Esophagus (tissue), 2 donors: ENCODE data around the gene CBLIF. TPM values are rescaled to one million over a fixed set of nuclear protein-coding genes. Genes with fewer than 3 reads are reported as not detected.

Source experiments
- H3K27ac ChIP-seq, 2 donors: one replicate each; pipeline ENCODE4 v1.5.1; 2013; ENCODE audit warnings: low read depth in 2 of 2, mild to moderate bottlenecking in 2 of 2, inconsistent platforms in 1 of 2, low read length in 1 of 2, moderate library complexity in 1 of 2
- H3K27me3 ChIP-seq, 2 donors: one replicate each; pipeline ENCODE4 v1.6.1; 2013; ENCODE audit warnings: low read length in 2 of 2, control low read depth in 1 of 2, mild to moderate bottlenecking in 1 of 2; ENCODE audit not compliant: insufficient read depth in 2 of 2, control insufficient read depth in 1 of 2
- H3K36me3 ChIP-seq, 2 donors: one replicate each; pipeline ENCODE4 v1.6.1; 2013; ENCODE audit warnings: low read length in 1 of 2; ENCODE audit not compliant: control insufficient read depth in 2 of 2, insufficient read depth in 2 of 2
- H3K4me1 ChIP-seq, 2 donors: one replicate each; pipeline ENCODE4 v1.6.1; 2013; ENCODE audit warnings: low read length in 1 of 2; ENCODE audit not compliant: control insufficient read depth in 2 of 2, insufficient read depth in 2 of 2
- H3K4me3 ChIP-seq, 2 donors: one replicate each; pipeline ENCODE4 v1.5.1; 2013; ENCODE audit warnings: low read length in 2 of 2, mild to moderate bottlenecking in 2 of 2, low read depth in 1 of 2, moderate library complexity in 1 of 2
- H3K9me3 ChIP-seq, 2 donors: one replicate each; pipeline ENCODE4 v1.6.1; 2013; ENCODE audit warnings: mild to moderate bottlenecking in 2 of 2, low read depth in 1 of 2, low read length in 1 of 2, moderate library complexity in 1 of 2; ENCODE audit not compliant: control insufficient read depth in 2 of 2, insufficient read depth in 1 of 2
- WGBS, 2 donors: extraction: QIAGEN DNeasy Blood & Tissue Kit; methylation state at CpG; one replicate each; pipeline ENCODE4 v1.1.7; 2013; 5-methylcytosine and 5-hydroxymethylcytosine counted together
- polyA plus RNA-seq, 2 donors: library from polyadenylated mRNA; stranded (reverse); fragments of 200-250 nt; gene quantifications; one replicate each; pipeline ENCODE4 v1.2.3, GENCODE V29; 2013
- donor health status: healthy with polysubstance abuse.
- donor health status: Bipolar disorder and iron deficiency.

The CBLIF gene
- polyA plus RNA-seq, 2 donors = 0.07 to 0.24 TPM

GRCh38 chr11:59807047-59807610 is 38.2 kb downstream of the CBLIF start:
- peaks cover 0 to 5% of the 10 kb centered on the region in 2 donors for H3K4me1 ChIP-seq
- no peaks in the 10 kb centered on the region for H3K27me3 ChIP-seq
- H3K36me3 ChIP-seq = peaks cover 10 to 14% of the 10 kb centered on the region in 2 donors
- WGBS, 2 donors = 62 to 79% methylated on average over 1 of the region's 1 CpG
- no peaks in the 10 kb centered on the region for H3K9me3 ChIP-seq
- H3K4me3 ChIP-seq = no peak overlapping the region
- no peak overlapping the region for H3K27ac ChIP-seq

GRCh38 chr11:59804061-59804460 is 41.2 kb downstream of the CBLIF start:
- WGBS, 2 donors = 90 to 98% methylated on average over 2 of the region's 2 CpGs
- Histone ChIP-seq H3K36me3 (peaks cover 12 to 14% of the 10 kb centered on the region in 2 donors), H3K9me3 (no peaks in the 10 kb centered on the region), H3K4me1 (no peaks in the 10 kb centered on the region), H3K27ac (no peak overlapping the region), H3K27me3 (no peaks in the 10 kb centered on the region), H3K4me3 (no peak overlapping the region)

GRCh38 chr11:59802639-59803176 is 42.6 kb downstream of the CBLIF start:
- Histone ChIP-seq H3K27me3 (no peaks in the 10 kb centered on the region), H3K4me3 (no peak overlapping the region), H3K4me1 (no peaks in the 10 kb centered on the region), H3K9me3 (no peaks in the 10 kb centered on the region), H3K27ac (no peak overlapping the region), H3K36me3 (peaks cover 12 to 14% of the 10 kb centered on the region in 2 donors)
- 48% methylated on average over 4 of the region's 4 CpGs for WGBS, 2 donors

DNA sequence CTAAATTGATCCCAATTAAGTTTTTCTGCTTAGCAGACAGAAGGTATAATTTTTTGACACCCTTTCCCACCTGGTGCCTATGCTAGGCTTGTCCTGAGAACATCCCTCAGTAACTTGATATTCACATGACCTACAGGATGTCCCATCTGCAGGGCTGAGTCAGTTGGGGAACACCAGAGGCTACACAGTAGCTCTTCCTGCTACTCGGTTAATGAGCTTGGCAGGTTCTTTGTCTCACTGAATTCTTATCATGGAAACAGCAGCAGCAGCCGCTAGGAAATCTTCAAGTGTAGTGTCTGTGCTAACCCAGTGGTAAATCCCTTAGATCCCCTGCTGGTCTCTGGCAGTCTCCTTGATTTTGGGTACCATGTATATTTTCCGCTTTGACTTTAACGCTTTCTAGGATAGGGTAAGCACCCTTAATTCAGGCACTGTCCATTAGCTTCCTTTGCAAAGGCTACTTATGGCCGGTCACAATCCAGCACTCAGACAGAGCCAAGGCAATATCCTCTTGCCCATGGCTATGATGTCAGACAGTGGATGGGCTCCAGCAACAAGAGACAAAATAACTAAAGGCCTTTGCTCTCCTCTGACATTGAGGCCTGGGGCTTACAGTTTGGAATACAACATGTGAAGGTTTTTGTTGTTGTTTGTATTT is 43.2 kb downstream of the CBLIF start:
- WGBS, 2 donors = 57 to 59% methylated on average over 5 of the region's 5 CpGs
- Histone ChIP-seq H3K27me3 (no peaks in the 10 kb centered on the region), H3K4me1 (no peaks in the 10 kb centered on the region), H3K27ac (no peak overlapping the region), H3K9me3 (no peaks in the 10 kb centered on the region), H3K36me3 (peaks cover 13% of the 10 kb centered on the region in 2 donors), H3K4me3 (no peak overlapping the region)

DNA sequence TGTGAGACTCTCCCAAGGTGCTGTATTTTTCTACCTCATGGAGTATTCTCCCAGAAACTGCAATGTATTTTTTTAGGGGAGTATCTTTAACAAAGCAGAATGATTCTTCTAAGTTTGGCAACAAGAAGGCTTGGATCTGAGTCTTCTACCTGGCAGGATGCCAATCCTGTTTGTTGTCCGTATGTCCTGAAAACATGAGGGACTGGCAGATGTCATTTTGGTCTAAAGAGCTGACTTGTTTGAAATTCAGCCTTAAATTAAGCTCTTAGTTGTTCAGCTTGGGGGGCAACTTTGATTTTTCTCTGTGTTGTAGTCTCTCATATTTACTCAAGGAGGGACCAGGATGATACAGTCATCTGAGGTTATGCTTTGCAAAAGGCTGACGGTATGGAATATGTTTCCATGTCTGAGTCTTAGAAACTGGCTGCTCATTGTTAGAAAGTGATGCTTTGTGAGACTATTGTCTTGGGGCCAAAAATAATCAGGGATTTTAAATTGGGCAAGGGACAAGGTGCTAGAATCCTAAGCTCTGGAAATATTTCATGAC is 44.1 kb downstream of the CBLIF start:
- Histone ChIP-seq H3K4me3 (no peak overlapping the region), H3K4me1 (no peaks in the 10 kb centered on the region), H3K36me3 (peaks cover 4 to 7% of the 10 kb centered on the region in 2 donors), H3K9me3 (no peaks in the 10 kb centered on the region), H3K27ac (peak overlapping the region in 1 of 2 donors; percentile 38), H3K27me3 (no peaks in the 10 kb centered on the region)
- WGBS, 2 donors = 36 to 62% methylated on average over 2 of the region's 2 CpGs

- H3K4me3 ChIP-seq = no peak overlapping the region
- H3K27ac ChIP-seq = peak overlapping the region; percentile 43 to 52
- H3K36me3 ChIP-seq = peaks cover 7 to 10% of the 10 kb centered on the region in 2 donors
- no peaks in the 10 kb centered on the region for H3K9me3 ChIP-seq
- WGBS, 2 donors = 70 to 74% methylated on average over 7 of the region's 7 CpGs
- H3K4me1 ChIP-seq = no peaks in the 10 kb centered on the region
- H3K27me3 ChIP-seq = no peaks in the 10 kb centered on the region
Observed at GRCh38 chr11:59800390-59801025, 44.8 kb downstream of the CBLIF start.

DNA sequence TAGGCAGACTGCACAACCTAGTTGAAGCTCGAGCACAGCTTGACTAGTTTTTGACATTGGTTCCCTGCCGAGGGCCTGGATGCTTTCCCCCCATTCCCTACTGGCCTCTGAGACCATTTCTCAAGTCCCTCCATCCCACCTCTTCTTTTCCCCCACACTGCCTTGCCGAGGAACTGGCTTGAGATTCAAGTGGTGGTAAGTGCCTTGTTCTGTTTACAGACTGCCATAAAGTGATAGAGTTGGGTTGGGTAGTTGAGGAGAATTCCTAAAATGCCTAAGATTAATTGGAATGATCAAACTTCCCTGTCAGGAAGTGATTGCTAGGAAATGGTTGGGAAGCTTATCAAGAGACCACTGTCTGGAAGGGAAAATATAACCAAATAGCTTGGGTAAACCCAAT is 50.9 kb downstream of the CBLIF start:
- H3K4me1 ChIP-seq = no peaks in the 10 kb centered on the region
- H3K27me3 ChIP-seq = no peaks in the 10 kb centered on the region
- WGBS, 2 donors = 83 to 89% methylated on average over 3 of the region's 3 CpGs
- no peak overlapping the region for H3K4me3 ChIP-seq
- H3K9me3 ChIP-seq = no peaks in the 10 kb centered on the region
- no peak overlapping the region for H3K27ac ChIP-seq
- peaks cover 14 to 32% of the 10 kb centered on the region in 2 donors for H3K36me3 ChIP-seq

GRCh38 chr11:59792507-59792906 is 52.8 kb downstream of the CBLIF start:
- Histone ChIP-seq H3K4me1 (no peaks in the 10 kb centered on the region), H3K9me3 (no peaks in the 10 kb centered on the region), H3K27me3 (no peaks in the 10 kb centered on the region), H3K27ac (no peak overlapping the region), H3K4me3 (no peak overlapping the region), H3K36me3 (peaks cover 13 to 30% of the 10 kb centered on the region in 2 donors)
- WGBS, 2 donors = 83 to 84% methylated on average over 1 of the region's 1 CpG

DNA sequence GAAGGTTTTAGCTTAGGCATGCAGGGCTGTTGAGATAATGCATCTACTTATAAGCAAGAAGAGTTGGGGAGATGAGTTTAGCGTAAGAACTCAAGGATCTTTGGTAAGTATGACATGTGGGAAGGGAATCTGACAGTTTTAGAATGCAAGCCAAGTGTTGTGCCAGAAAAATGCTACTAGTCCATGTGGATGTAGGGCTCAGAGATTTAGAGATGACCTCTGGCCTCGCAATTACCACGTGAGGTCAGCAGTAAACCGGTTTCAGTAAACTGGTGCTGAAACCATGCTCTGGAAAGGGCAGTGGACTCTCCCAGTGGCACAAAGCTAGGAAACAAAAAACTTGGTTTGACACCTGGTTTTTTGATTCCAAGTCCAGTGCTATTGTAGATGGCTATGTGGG is 53.7 kb downstream of the CBLIF start:
- WGBS, 2 donors = 88 to 94% methylated on average over 4 of the region's 4 CpGs
- Histone ChIP-seq H3K27ac (no peak overlapping the region), H3K27me3 (no peaks in the 10 kb centered on the region), H3K4me1 (peaks cover 0 to 4% of the 10 kb centered on the region in 2 donors), H3K9me3 (no peaks in the 10 kb centered on the region), H3K36me3 (peaks cover 11 to 29% of the 10 kb centered on the region in 2 donors), H3K4me3 (no peak overlapping the region)
